Neural cell (in vitro differentiated cells): Measurements from ENCODE around the gene FAM83F. TPM values are rescaled to one million over a fixed set of nuclear protein-coding genes. Genes with fewer than 3 reads are reported as not detected.

Experiments used
- H2AFZ ChIP-seq: fragments of 200-600, 300-800 bp; sonication (generic), shearing (Covaris generic); 2 replicates; pipeline ENCODE4 v1.6.0; 2014; ENCODE audit warnings: low read depth, mild to moderate bottlenecking, antibody characterized with exemption, low read length, moderate library complexity
- H3F3A ChIP-seq: fragments of 200-600 bp; shearing (Covaris generic); 2 replicates; pipeline ENCODE4 v1.6.1; 2016; ENCODE audit warnings: mild to moderate bottlenecking, moderate library complexity, mixed read lengths, antibody characterized with exemption, low read length; ENCODE audit not compliant: insufficient read depth, poor library complexity, severe bottlenecking
- H3K27ac ChIP-seq: fragments of 200-600, 300-800 bp; sonication (generic), shearing (Covaris generic); 2 replicates; pipeline ENCODE4 v1.5.1; 2014; ENCODE audit warnings: mild to moderate bottlenecking, low read length, moderate library complexity
- H3K27me3 ChIP-seq: fragments of 300-800, 200-600 bp; sonication (generic), shearing (Covaris generic); 2 replicates; pipeline ENCODE4 v1.6.0; 2014; ENCODE audit warnings: mild to moderate bottlenecking, low read depth, low read length, moderate library complexity; ENCODE audit not compliant: insufficient read depth
- H3K36me3 ChIP-seq: fragments of 300-800, 200-600 bp; sonication (generic), shearing (Covaris generic); 2 replicates; pipeline ENCODE4 v1.5.1; 2014; ENCODE audit warnings: mild to moderate bottlenecking, antibody characterized with exemption, low read length, moderate library complexity; ENCODE audit not compliant: insufficient read depth
- H3K4me2 ChIP-seq: fragments of 300-800, 200-600 bp; sonication (generic), shearing (Covaris generic); 2 replicates; pipeline ENCODE4 v1.6.0; 2014; ENCODE audit warnings: mild to moderate bottlenecking, low read length
- H3K4me3 ChIP-seq: fragments of 300-800, 200-600 bp; sonication (generic), shearing (Covaris generic); 2 replicates; pipeline ENCODE4 v1.5.1; 2014; ENCODE audit warnings: mild to moderate bottlenecking, low read length, moderate library complexity
- H3K79me2 ChIP-seq: fragments of 200-600 bp; shearing (Covaris generic); replicated peaks from 2 replicates; pipeline ENCODE4 v1.6.0; 2014; ENCODE audit warnings: mild to moderate bottlenecking, low read length, moderate library complexity; ENCODE audit not compliant: insufficient read depth
- H3K9ac ChIP-seq: fragments of 300-800, 200-600 bp; sonication (generic), shearing (Covaris generic); 2 replicates; pipeline ENCODE4 v1.6.1; 2016; ENCODE audit warnings: mild to moderate bottlenecking, low read length, mixed read lengths
- H3K9me2 ChIP-seq: fragments of 200-600 bp; shearing (Covaris generic); 2 replicates; pipeline ENCODE4 v1.6.1; 2016; ENCODE audit warnings: mild to moderate bottlenecking, low read length, mixed read lengths; ENCODE audit not compliant: insufficient read depth
- H3K9me3 ChIP-seq: fragments of 200-600, 300-800 bp; sonication (generic), shearing (Covaris generic); 2 replicates; pipeline ENCODE4 v1.6.1; 2016; ENCODE audit warnings: mild to moderate bottlenecking, mixed run types, low read length, moderate library complexity, mixed read lengths
- H4K20me1 ChIP-seq: fragments of 200-600 bp; shearing (Covaris generic); 2 replicates; pipeline ENCODE4 v1.6.1; 2016; ENCODE audit warnings: mild to moderate bottlenecking, mixed run types; ENCODE audit not compliant: insufficient read depth
- CTCF ChIP-seq: fragments of 450-650 bp; IDR thresholded peaks from 2 replicates; pipeline ENCODE4 v1.5.1; 2014; ENCODE audit warnings: antibody characterized with exemption, mild to moderate bottlenecking, moderate library complexity; ENCODE audit not compliant: poor library complexity, severe bottlenecking
- EP300 ChIP-seq: fragments of 450-650 bp; conservative IDR thresholded peaks from 2 replicates; pipeline ENCODE4 v1.6.1; 2014; ENCODE audit warnings: antibody characterized with exemption, mild to moderate bottlenecking, moderate library complexity; ENCODE audit not compliant: poor library complexity, severe bottlenecking
- EZH2 ChIP-seq: fragments of 200-600, 300-800 bp; shearing (Covaris generic), sonication (generic); IDR thresholded peaks from 2 replicates; pipeline ENCODE4 v1.6.1; 2014; ENCODE audit warnings: antibody characterized with exemption, low read length, borderline replicate concordance, mild to moderate bottlenecking; ENCODE audit not compliant: insufficient read depth, poor library complexity, severe bottlenecking
- MXI1 ChIP-seq: fragments of 450-650 bp; conservative IDR thresholded peaks from 2 replicates; pipeline ENCODE4 v1.6.1; 2014; ENCODE audit warnings: antibody characterized with exemption, mild to moderate bottlenecking; ENCODE audit not compliant: poor library complexity, severe bottlenecking
- POLR2AphosphoS5 ChIP-seq: IDR thresholded peaks from 2 replicates; pipeline ENCODE4 v1.6.1; 2012
- RAD21 ChIP-seq: fragments of 450-650 bp; conservative IDR thresholded peaks from 2 replicates; pipeline ENCODE4 v1.6.1; 2014; ENCODE audit warnings: antibody characterized with exemption, mild to moderate bottlenecking, moderate library complexity
- REST ChIP-seq: IDR thresholded peaks from 2 replicates; pipeline ENCODE4 v1.6.1; 2012; ENCODE audit warnings: borderline replicate concordance
- SMC3 ChIP-seq: fragments of 450-650 bp; conservative IDR thresholded peaks from 2 replicates; pipeline ENCODE4 v1.6.1; 2014; ENCODE audit warnings: antibody characterized with exemption, mild to moderate bottlenecking, moderate library complexity; ENCODE audit not compliant: poor library complexity
- TAF1 ChIP-seq: IDR thresholded peaks from 2 replicates; pipeline ENCODE4 v1.6.1; 2012; ENCODE audit warnings: low read depth
- polyA plus RNA-seq: library from polyadenylated mRNA; depleted of rRNA; stranded (reverse); fragments of >200 nt; gene quantifications from 2 replicates; pipeline ENCODE4 v1.2.3, GENCODE V29; 2014

The FAM83F gene
- polyA plus RNA-seq, 1 donor from 2014 or later, result 0.42 TPM

DNA sequence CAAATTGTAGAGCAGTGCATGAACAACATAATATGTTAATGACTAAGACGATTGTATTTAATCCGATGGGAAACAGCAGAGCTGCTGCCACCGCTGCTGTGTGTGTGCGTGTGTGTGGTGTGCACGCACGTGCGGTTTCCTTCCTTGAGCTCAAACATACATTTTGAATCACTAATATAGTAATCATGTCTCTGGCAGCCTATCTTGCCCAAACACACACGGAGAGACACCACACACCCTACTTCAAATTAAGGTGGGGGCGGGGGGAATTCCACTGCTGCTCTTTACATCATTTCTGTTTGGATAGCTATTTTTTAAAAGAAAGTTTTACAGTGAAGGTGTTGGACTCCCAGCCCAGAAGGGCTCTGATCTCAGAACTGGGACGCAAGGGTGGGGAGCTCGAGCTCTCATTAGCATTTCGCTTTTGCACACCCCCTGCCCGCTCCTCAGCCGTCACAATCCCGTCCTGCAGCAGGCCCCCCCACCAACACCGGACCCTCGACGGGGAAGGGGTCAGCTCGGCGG, 651 bp upstream of the FAM83F start:
- Histone ChIP-seq H3K36me3 (no peaks in the 10 kb centered on the region), H3K4me2 (no peak overlapping the region), H4K20me1 (no peaks in the 10 kb centered on the region), H3K4me3 (no peak overlapping the region), H3K27ac (no peak overlapping the region), H2AFZ (no peak overlapping the region), H3K9me2 (no peaks in the 10 kb centered on the region), H3K27me3 (peaks cover 33% of the 10 kb centered on the region), H3F3A (no peaks in the 10 kb centered on the region), H3K9me3 (no peaks in the 10 kb centered on the region), H3K79me2 (no peaks in the 10 kb centered on the region), H3K9ac (no peak overlapping the region)
- TF ChIP-seq MXI1, result no peak
- no peak for TF ChIP-seq EP300
- TF ChIP-seq SMC3, result no peak
- TF ChIP-seq RAD21, result no peak
- no peak for TF ChIP-seq REST
- TF ChIP-seq TAF1, result no peak
- TF ChIP-seq POLR2AphosphoS5, result no peak
- TF ChIP-seq CTCF, result no peak
- TF ChIP-seq EZH2, result no peak

DNA sequence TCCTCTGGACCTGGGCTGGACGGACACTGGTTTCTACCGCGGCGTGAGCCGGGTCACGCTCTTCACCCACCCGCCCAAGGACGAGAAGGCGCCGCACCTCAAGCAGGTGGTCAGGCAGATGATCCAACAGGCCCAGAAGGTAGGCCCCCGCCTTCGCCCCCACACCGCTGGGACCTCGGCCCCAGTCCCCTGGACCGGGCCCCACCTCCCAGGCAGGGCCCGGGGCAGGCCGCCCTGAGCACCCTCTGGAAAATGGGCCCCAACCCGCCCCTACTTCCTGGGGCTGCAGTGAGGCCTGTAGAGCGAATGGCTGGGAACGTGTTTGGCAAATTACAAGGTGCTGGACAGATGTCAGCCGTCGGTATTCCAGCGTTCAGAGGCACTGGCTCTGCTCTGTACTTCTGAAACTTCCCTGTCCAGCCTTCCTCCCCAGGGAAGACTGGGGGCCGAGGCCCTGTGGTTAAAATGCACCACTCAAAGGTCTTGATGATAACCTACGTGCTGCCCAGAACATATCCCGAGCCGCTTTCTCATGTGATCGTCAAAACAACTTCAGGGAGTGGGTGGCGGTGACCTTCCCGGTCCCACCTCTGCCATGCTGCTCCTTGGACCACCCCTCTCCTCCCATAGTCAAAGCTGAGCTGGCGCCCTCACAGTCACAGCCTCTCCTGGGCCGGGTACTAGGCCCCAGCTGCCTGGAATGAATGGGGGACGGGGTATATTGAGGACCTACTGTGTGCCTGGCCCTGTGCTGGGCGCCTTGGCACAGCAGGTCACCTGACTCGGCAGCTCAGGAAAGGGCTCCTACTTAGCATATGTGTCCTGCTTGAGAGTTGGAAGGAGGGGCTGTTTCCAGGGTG, 869 bp downstream of the FAM83F start:
- Histone ChIP-seq H3K4me2 (no peak overlapping the region), H3K4me3 (no peak overlapping the region), H3K36me3 (no peaks in the 10 kb centered on the region), H3K27ac (no peak overlapping the region), H4K20me1 (no peaks in the 10 kb centered on the region), H2AFZ (no peak overlapping the region), H3K79me2 (no peaks in the 10 kb centered on the region), H3K9ac (no peak overlapping the region), H3K9me2 (no peaks in the 10 kb centered on the region), H3K27me3 (peaks cover 33% of the 10 kb centered on the region), H3F3A (no peaks in the 10 kb centered on the region), H3K9me3 (no peaks in the 10 kb centered on the region)
- TF ChIP-seq CTCF, result no peak
- TF ChIP-seq POLR2AphosphoS5, result no peak
- no peak for TF ChIP-seq EZH2
- no peak for TF ChIP-seq TAF1
- no peak for TF ChIP-seq RAD21
